Forelimb muscle (tissue), 1 donor: ENCODE data around the gene ARHGEF7. TPM values are rescaled to one million over a fixed set of nuclear protein-coding genes. Genes with fewer than 3 reads are reported as not detected.
"Not testable (repeated sequence)": the region's sequence is repeated elsewhere in the genome, so short reads cannot be mapped to it uniquely, and the experiment has no call there.

Experiments used
- DNase-seq: peaks from one replicate; pipeline ENCODE4 v3.0.0-alpha.2; 2013; ENCODE audit warnings: low read depth
- polyA plus RNA-seq: library from polyadenylated mRNA; unstranded; fragments of 120-200 nt; gene quantifications from one replicate; pipeline ENCODE4 v1.2.1, GENCODE V29; 2013; ENCODE audit not compliant: insufficient read length

Gene ARHGEF7
- polyA plus RNA-seq, 1 donor = 75.6 TPM

DNA sequence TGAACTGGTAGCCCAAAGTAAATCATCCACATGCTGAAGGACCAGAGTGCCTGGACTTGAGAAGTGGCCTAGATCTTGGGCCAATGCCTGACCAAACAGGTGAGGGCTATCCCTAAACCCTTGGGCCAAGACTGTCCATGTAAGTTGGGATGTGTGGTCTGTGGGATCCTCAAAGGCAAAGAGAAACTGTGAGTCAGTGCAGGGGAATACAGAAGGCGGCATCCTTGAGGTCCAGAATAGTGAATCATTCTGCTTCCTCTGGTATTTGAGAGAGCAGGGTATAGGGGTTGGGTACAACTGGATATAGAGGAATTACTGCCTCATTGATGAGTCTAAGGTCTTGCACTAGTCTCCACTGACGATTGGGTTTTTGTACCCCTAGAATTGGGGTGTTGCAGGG is 79.5 kb downstream of the ARHGEF7 start:
- DNase-seq = not testable (repeated sequence)

DNA sequence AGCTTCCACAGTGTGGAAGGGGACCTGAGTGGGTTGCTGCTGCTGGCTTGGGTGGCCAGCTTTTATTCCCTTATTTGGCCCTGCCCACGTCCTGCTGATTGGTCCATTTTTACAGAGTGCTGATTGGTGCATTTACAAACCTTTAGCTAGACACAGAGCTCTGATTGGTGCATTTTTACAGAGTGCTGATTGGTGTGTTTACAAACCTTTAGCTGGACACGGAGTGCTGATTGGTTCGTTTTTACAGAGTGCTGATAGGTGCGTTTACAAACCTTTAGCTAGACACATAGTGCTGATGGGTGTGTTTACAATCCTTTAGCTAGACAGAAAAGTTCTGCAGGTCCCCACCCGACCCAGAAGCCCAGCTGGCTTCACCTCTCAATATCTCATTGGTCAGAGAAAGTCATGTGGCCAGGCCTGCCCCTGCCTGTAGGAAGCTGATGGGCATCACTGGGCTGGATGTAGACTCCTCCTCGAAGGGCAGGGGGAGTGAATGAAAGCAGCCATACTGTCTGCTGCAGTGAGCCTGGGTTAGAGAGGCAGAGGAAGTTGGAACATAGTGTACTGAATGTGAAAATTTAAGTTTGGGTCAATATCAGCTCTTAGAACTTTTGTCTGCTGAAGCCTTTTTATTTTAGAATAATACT is 83.7 kb downstream of the ARHGEF7 start:
- DNase-seq = not testable (repeated sequence)

DNA sequence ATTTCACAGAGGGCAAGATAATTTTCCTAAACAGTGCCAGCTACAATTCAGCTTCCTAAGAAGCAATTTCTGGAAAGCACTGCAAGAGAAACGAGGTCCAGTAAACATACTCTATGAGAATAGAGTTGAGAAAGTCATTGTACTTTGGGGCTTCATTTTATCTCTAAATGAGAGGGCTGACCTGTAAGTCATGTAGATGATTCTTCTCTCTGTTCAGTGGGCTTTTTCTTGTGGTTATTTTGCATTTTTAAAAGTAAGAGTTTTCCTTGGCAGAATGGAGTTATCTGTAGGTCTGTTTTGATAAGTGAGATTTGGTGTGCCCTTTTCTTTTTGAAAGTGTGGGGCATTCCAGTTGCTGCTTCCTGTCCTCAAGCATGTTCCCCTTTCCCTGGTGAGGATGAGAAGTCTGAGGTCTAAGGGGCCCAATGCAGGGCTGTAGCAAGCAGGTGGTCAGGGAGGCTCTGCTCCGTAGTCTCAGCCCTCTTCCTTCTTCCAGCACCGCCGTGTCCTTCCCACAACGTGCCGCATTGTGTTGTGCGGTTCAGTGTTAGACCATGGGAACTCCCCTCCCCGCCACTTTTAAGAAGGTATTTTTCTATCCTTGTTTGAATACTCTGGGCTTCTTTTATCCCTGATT is 86.3 kb downstream of the ARHGEF7 start:
- DNase-seq = no peak

DNA sequence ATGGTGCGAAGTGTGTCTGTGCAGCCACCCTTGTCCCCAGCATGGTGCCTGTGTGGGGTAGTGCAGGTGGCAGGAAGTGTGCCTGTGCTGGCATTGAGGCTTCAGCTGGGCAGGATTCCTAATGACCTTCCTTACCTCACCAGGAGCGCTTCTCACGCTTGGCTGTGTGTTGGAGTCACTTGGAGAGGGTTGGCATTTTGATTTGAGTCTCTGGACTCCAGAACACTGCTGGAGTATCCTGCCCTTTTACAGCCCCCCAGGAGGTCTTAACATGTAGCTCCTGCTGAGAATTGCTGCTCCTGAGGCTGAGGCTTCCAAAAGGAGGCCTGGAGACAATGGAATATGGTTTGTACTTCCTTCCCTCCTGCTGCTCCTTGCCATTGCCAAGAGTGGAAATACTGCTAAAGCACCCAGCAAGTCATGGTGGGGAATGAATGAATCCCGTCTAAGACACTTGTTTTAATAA is 87.1 kb downstream of the ARHGEF7 start:
- no peak for DNase-seq

DNA sequence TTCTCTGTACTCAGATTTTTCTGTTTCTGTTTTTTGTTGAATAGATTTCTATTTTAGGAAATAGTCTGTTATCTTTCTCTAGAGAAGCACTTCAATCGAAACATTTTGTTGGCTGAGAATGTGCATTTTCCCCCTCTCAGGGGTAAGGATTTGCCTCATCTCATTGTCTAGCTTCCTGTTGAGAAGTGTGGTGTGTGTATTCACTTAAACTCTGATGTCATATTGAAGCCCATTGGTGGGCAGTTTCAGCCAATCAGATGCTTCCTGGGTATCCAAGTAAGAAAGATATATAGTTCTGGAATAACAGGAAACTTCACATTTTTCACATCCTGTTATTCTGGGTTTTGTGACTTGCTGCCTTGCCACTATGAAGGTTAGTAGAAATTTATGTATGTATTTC is 87.6 kb downstream of the ARHGEF7 start:
- DNase-seq = peak; percentile 73

DNA sequence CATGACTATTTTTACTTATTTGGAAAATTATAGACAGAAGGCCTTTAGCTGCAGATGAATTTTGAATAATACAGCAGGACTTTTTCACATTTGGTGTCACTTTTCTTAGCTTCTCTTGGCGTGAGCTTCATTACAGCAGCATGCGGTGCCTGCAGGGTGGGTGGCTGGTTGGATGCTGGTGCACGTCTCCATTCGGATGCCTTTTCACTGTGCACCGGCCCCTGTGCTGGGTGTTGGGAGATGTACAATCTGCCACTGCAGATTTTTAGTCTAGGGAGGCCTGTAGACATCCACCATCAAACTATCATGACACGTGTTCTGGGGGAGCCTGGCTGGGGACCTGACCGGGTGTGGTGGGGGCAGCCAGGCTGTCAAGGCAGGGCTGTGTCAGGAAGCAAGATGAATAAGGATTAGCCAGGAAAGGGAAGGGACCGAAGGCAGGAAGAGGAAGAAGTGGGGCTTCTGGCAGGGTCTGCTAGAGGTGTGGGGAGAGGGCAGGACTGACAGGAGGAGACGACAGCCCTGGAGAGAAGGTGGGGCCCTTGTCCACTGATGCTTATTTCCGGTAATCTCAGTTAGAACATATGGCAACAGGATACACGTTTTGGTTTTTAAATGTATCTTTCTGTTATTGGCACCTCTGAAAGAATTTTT is 88.8 kb downstream of the ARHGEF7 start:
- DNase-seq = no peak

DNA sequence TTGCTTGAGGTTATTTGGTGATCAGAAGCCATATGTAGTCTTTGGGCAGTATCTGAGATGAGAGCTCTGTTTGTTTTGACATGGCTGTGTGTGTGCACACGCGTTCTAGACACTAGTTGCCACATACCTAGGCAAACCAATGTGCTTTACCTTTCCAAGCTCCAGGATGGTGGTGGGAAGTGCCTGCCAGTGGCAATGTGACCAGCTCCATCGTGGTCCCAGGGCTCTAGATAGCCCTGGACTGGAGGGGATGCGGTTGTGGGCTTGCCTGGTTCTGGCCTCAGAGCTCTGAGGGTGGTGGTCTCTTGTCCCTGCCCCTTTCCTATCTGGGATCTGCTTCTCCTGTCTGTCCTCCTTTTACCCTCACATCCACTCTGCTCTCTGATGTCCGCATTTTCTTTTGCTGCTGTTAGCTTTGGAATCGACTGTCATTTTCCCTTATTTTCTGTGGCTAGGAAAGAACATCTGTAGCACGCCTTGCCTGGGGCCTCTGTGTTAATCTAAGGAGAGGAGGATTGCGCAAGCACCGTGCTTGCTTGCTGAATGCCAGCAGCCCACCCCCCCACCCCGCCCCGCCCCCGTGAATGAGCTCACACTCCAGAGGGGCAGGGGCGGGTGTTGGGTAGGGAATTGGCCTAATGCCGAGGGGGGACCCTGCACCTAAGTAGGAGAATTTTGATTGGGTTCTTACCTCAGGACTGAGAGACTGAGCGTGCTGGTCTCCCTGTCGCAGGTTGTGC is 89.5 kb downstream of the ARHGEF7 start:
- DNase-seq = no peak

DNA sequence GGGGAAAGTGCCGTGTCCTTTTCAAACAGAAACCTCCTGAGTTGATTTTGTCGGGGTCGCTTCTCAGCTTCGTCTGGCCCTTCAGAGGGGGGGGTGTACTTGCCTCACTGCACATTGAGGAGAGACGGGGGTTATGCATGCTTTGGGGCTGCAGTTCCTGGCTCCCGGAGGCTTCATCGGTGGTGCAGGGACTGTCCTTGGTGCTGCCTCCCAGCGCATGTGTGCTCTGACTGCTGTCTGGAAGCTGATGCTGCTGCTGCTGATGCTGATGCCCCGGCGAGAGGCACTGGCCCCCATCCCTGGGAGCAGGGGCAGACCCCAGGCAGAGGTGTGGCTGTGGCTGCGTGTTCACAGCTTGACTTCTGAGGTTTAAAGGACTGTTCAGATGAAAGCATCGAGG is 91.0 kb downstream of the ARHGEF7 start:
- DNase-seq = no peak

DNA sequence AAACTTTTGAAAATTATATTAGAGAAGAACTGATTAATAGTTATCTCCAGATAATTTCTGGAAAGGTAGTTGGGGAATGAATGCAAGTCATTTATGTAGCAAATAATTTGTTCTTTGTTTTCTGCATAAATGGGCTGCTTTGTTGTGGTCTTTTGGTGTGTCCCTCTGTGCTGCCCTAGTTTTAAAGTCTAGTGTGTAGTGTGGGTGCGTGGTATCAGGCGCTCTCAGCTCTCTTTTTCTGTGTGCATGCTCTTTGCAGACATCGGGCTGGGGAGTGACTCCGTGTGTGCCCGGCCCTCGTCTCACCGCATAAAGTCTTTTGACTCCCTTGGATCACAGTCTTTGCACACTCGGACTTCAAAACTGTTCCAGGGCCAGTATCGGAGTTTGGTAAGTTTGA is 94.5 kb downstream of the ARHGEF7 start:
- no peak for DNase-seq

DNA sequence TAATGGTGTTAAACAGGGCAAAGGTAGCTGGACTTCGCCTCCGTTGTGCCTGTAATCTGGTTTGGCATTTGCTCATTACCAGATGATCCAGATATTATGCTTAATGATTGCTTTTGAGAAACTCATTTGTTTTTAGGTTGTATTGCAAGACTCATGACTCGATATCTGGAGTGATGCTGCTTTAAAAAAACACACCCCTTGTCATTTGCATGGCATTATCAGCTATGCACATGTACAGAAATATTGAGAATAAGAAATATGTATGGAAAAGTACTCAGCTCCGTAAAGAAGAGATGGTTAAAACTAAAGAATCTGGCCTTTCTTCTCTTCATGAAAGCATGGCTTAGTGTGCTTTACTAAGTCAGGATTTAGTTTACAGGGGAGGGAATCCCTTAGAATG is 95.0 kb downstream of the ARHGEF7 start:
- DNase-seq = no peak

DNA sequence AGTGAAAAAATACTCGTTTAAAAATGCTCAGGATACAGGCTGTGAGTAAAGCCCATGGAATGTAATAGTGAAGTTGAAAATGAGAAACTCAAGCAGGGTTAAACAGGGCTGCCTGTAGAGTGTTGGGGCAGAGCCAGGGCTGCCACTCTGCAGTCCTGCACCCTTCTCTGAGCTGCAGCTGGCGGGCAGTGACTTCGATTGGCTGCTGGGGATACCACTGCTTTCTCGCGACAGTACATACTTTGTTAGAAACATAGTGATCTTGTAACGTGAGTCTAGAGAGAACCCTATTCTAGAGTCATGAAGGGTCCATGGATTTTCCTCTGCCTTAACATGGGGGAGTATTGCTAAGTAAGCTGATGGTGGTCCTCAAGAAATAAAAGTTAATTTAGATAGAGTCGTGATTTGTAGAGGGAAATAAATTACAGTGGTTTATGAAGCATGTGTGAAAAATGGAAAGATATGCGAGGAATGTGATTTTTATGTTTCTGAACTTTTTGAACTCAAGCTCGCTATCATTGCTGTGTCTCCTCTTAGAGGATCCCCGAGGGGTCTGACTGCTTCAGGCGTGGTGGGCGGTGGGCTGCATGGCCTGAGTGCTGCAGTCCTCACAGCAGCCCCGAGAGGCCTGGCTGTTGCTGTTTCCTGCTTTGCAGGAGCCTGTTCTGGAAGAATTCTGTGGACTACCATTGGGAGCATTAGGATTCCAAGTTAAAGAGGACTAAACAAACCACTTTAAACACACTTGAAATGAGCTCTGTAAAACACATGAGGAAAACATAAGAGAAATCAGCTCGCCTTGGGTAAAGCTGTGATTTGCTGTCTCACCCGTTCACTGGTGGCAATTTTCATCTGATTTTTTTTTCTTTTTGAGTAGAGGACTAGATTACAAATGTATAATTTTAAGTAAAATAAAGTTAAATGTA is 95.7 kb downstream of the ARHGEF7 start:
- no peak for DNase-seq

DNA sequence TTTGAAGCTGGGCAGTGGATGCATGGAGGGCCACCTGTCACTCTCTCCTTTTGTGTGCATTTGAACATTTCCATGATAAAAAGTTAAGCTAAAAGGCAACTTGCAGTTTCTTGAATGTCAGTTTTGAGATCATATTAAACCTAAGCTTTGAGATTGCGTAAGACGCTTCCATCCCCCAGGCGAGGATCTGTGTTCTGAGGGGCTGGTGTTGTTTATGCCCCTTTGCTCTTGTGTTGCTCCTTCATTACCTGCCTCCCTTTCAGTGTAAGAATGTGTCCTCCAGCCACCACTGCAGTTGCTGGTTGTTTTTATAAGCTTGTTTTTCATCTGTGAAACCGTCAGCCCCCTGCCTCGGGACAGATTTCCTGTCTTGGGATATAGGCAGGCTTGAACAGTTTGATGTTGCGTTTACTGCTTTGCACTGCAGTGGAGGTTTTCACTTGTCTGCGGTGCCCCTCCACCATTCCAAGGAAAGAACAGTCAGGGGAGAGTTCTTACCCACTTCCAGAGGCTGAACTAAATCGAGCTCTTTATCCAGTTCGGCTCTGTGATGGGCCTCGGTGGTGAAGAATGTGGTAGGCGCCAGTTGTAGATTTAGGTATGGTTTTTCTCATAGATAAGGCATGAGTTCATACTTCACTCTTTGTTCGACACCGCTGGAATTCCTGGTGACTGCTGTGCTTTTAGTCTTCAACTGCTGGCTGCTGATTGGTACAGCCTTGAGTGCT is 96.8 kb downstream of the ARHGEF7 start:
- no peak for DNase-seq

DNA sequence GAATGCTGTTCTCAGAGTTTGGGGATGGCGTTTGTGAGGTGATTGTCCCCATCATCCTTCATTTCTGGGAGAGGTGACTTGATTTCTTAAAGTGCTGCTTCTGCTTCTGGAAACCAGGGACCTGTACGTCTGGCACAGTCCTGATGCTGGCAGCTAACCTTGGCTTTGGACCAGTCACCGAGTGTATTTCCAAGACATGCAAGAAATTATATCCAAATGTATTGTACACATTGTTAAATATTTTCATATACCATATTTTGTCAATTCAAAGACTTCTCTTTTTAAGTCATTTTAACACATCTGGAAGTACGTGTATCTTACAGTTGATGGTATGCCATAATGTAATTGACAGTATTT is 97.4 kb downstream of the ARHGEF7 start:
- no peak for DNase-seq

DNA sequence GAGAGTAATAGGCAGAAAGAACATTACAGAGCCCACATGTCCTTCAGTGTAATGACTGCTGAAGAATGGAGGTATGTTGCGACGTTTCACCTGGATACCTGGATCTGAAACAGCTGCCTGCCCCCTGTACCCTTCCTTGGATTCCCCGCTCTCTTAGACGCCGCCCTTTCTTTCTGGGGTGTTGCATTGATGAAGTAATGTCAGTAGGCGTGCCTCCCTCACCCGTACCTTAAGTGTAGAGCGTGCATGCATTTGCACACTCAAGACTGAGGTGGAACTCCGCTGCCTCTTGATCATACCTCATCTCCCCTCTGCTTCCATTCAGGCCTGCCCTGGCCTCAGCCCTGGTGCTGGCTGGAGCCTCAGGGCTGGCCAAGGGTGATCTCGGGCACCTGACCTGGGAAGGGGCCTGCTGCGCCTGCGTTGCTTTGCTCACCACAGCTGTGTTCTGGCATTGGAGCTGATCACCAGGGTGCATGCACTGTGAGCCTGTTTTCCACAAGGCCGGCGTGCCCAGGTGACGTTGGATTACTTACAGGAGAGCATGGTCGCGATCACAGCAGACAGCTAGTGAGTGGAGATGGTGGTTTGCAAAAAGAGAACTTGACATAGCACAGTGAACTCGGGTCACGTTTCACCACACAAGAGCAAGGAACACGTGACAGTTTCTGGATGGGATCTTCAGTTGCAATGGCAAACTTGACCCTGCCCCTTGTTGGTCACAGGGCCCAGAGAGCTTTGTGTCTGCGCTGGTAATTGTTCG is 99.0 kb downstream of the ARHGEF7 start:
- no peak for DNase-seq

DNA sequence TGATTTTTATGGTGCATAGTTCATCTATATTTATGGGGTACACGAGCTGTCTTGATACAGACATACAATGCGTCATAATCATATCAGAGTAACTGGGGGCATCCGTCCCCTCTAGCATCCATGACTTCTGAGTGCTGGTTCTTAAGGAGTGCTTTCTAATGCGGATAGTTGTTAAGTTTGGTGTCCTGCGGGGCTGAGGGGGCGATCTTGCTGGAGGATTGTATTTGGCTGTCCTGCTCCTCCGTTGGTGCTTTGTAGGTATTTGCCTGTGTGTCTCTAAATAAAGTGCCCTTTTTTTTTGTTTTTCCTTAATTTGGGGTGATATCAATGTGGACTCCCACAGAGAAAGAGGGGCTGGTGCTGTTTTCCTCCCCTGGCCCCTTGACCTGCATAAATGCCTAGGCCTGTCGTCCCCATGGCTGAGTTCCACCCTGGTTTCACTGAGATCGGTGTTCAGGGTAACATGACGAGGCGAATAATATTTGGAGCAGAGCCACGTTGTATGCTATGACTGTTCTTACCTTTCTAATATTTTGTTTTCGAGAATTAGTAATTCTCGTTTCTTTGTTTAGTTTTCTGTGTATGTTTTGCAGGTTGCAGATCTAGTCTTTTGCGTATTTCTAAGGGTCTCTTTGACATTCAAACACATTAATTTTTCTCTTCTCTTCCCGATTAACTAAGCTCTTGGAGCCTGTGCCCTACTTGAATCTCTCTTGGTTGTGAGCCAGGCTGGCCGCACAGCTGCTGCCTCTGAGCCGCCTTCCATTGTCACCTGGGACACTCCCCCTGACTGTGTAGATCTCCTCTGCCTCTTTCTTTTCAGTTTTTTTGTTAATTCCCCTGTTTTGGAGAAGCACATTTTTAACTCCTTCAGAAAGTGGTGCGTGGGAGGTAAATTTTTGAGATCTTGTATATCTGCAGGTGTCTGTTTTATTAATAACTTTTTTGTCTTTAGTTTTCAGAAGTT is 100.3 kb downstream of the ARHGEF7 start:
- DNase-seq = no peak

DNA sequence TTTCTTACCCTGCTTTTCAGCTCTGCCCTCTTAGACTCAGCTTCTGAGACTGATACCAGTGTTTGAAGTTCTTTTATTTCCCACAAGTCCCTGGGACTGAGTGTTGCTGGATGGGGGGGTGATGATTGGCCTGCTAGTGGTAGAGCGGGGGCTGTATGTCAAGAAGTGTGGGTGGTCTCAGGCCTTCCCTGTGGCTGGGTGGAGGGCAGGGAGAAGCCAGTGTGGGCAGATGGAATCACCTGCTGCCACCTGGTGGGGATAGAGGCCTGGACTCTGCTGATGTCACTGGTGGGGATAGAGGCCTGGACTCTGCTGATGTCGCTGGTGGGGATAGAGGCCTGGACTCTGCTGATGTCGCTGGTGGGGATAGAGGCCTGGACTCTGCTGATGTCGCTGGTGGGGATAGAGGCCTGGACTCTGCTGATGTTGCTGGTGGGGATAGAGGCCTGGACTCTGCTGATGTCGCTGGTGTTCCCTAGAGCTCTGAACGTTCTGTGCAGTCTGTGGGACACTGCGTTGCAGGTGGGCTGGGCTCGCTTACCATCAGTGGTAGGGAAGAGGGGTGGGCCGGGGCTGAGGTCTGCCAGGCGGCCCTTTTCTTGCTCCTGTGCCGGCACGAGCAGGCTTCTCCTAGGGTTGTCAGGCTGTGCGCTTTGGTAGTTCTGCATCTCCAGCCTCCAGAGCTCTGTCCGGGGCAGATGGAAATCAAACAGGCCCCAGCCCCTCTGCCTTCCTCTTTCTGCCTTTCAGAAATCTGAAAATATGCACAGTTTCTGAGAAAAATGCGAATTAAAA is 101.3 kb downstream of the ARHGEF7 start:
- DNase-seq = no peak

DNA sequence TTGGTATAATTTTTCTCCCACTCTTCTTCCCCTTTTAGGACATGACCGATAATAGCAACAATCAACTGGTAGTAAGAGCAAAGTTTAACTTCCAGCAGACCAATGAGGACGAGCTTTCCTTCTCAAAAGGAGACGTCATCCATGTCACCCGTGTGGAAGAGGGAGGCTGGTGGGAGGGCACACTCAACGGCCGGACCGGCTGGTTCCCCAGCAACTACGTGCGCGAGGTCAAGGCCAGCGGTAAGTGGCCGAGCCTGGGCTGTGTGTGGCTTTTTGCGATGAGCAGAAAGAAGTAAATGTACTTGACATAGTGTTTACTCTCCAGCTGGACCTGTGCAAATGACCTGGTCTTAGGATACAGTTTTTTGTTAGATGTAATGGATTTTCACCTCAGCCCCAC is 102.5 kb downstream of the ARHGEF7 start:
- DNase-seq = no peak

DNA sequence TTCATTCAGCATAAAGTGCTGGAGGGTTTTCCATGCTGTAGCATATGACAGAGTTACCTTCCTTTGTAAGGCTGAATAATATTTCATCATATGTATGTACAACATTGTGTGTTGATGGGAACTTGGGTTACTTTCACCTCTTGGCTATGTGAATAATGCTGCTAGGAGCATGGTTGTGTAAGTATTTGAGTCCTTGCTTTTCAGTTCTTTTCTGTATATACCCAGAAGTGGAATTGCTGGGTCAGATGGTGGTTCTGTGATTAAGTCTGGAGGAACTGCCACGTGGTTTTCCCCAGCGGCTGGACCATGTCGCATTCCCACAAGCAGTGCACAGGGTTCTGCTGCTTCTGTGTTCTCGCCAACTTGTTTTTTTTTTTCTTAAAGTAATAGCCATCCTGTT is 104.2 kb downstream of the ARHGEF7 start:
- no peak for DNase-seq
